C4-2B (cell line): ENCODE data around the gene DGKQ.

Source experiments
- H3K27ac ChIP-seq: fragments of 450-650 bp; 2 replicates; pipeline ENCODE4 v1.5.1; 2017
- CTCF ChIP-seq: fragments of 450-650 bp; conservative IDR thresholded peaks from 2 replicates; pipeline ENCODE4 v1.5.1; 2017; ENCODE audit warnings: mild to moderate bottlenecking
- ZFX ChIP-seq: fragments of 450-650 bp; IDR thresholded peaks from 2 replicates; pipeline ENCODE4 v1.6.1; 2017

DGKQ gene

GRCh38 chr4:958314-958665 is 15.1 kb downstream of the DGKQ start:
- no peak overlapping the region for H3K27ac ChIP-seq
- TF ChIP-seq ZFX: no peak
- TF ChIP-seq CTCF: no peak

- no peak overlapping the region for H3K27ac ChIP-seq
- TF ChIP-seq CTCF (no peak), ZFX (no peak)
These were observed 15.6 kb downstream of the DGKQ start for GRCh38 chr4:957581-958313.

GRCh38 chr4:957231-957580 is 16.2 kb downstream of the DGKQ start:
- TF ChIP-seq ZFX (no peak), CTCF (no peak)

GRCh38 chr4:956531-957230 is 16.7 kb downstream of the DGKQ start:
- no peak overlapping the region for H3K27ac ChIP-seq
- no peak for TF ChIP-seq ZFX
- TF ChIP-seq CTCF: no peak

More at GRCh38 chr4:957231-957580, 16.2 kb downstream of the DGKQ start:
- no peak overlapping the region for H3K27ac ChIP-seq

- H3K27ac ChIP-seq: no peak overlapping the region
- TF ChIP-seq CTCF (no peak), ZFX (no peak)
These were observed 17.4 kb downstream of the DGKQ start for GRCh38 chr4:955931-956381.

- TF ChIP-seq ZFX: no peak
- no peak for TF ChIP-seq CTCF
- H3K27ac ChIP-seq: no peak overlapping the region
These were observed 18.0 kb downstream of the DGKQ start for GRCh38 chr4:955161-955921.
